HG02642 (cell line): ENCODE measurements around the gene RPS13.
"Not testable (repeated sequence)": the region's sequence is repeated elsewhere in the genome, so short reads cannot be mapped to it uniquely, and the experiment has no call there.

Experiments used
- ATAC-seq: cut with Tn5 transposase; IDR thresholded peaks from one replicate; pipeline ENCODE4 v1.9.1; 2021; ENCODE audit warnings: mild to moderate bottlenecking; ENCODE audit not compliant: unreplicated experiment, poor library complexity

The RPS13 gene

GRCh38 chr11:17077520-17078401 lies at the start of gene RPS13:
RPS13 (minus strand) TSS chr11:17077667; CDS start chr11:17077641, 26 bp downstream.
- peak; percentile 97 for ATAC-seq

- ATAC-seq, result no peak
These were observed 44.5 kb upstream of the RPS13 start for GRCh38 chr11:17121981-17122380.

- no peak for ATAC-seq
These were observed 39.8 kb upstream of the RPS13 start for GRCh38 chr11:17117262-17117661.

- ATAC-seq, result no peak
These were observed 38.6 kb upstream of the RPS13 start for GRCh38 chr11:17116117-17116516.

GRCh38 chr11:17107745-17108144 lies 30.3 kb upstream of the RPS13 start:
- ATAC-seq, result not testable (repeated sequence)

- not testable (repeated sequence) for ATAC-seq
These were observed 28.1 kb upstream of the RPS13 start for GRCh38 chr11:17105404-17106040.

- ATAC-seq, result no peak
These were observed 25.0 kb upstream of the RPS13 start for GRCh38 chr11:17102462-17102861.

GRCh38 chr11:17098658-17099057 lies 21.2 kb upstream of the RPS13 start:
- no peak for ATAC-seq

- ATAC-seq, result no peak
These were observed 20.6 kb upstream of the RPS13 start for GRCh38 chr11:17098038-17098437.

- ATAC-seq, result not testable (repeated sequence)
These were observed 8.5 kb upstream of the RPS13 start for GRCh38 chr11:17085976-17086375.

GRCh38 chr11:17077240-17077519 lies 287 bp downstream of the RPS13 start:
- ATAC-seq, result peak; percentile 19

GRCh38 chr11:17076517-17077239 lies 789 bp downstream of the RPS13 start:
- no peak for ATAC-seq

- no peak for ATAC-seq
These were observed 2.0 kb downstream of the RPS13 start for GRCh38 chr11:17075506-17075905.

- no peak for ATAC-seq
These were observed 4.0 kb downstream of the RPS13 start for GRCh38 chr11:17073370-17074027.

- no peak for ATAC-seq
These were observed 10.1 kb downstream of the RPS13 start for GRCh38 chr11:17067417-17067816.

GRCh38 chr11:17066691-17067090 lies 10.8 kb downstream of the RPS13 start:
- no peak for ATAC-seq

- peak; percentile 89 for ATAC-seq
These were observed 14.1 kb downstream of the RPS13 start for GRCh38 chr11:17063171-17064002.

GRCh38 chr11:17051146-17051545 lies 26.3 kb downstream of the RPS13 start:
- ATAC-seq, result not testable (repeated sequence)

GRCh38 chr11:17048491-17048890 lies 29.0 kb downstream of the RPS13 start:
- not testable (repeated sequence) for ATAC-seq

- no peak for ATAC-seq
These were observed 30.8 kb downstream of the RPS13 start for GRCh38 chr11:17046690-17047089.
